B cell (primary cell): ENCODE results near the gene JUP.

Source experiments
- EZH2 ChIP-seq: IDR thresholded peaks from 2 replicates; pipeline ENCODE4 v1.6.1; 2012; ENCODE audit warnings: borderline replicate concordance, low read depth, mild to moderate bottlenecking, moderate library complexity, low read length; ENCODE audit not compliant: insufficient read depth, poor library complexity, severe bottlenecking
- TF ChIP-seq, protein P1 (sequence below): fragments of 200-600 bp; IDR thresholded peaks from one replicate; pipeline ENCODE4 v1.8.0; 2022; ENCODE audit warnings: antibody characterized with exemption, mild to moderate bottlenecking

DNA sequence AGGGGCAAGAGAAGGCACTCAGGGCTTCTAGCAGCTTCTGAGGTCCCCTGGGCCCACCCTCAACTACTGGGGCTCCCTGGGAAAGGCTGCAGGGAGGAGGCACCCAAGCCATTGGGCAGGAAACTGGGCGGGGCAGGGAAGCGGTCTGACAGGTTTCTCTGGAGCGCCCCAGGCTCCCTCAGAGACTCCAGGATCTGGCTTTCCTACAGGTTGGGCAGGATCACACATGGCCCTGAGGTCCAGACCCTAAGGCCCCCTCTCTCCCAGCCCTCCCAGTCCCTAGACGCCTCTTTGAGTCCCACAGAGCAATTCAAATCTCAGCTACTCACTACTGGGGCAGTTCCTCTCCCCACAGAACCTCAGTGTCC, 14.3 kb downstream of the JUP start:
- TF ChIP-seq, protein P1, sequence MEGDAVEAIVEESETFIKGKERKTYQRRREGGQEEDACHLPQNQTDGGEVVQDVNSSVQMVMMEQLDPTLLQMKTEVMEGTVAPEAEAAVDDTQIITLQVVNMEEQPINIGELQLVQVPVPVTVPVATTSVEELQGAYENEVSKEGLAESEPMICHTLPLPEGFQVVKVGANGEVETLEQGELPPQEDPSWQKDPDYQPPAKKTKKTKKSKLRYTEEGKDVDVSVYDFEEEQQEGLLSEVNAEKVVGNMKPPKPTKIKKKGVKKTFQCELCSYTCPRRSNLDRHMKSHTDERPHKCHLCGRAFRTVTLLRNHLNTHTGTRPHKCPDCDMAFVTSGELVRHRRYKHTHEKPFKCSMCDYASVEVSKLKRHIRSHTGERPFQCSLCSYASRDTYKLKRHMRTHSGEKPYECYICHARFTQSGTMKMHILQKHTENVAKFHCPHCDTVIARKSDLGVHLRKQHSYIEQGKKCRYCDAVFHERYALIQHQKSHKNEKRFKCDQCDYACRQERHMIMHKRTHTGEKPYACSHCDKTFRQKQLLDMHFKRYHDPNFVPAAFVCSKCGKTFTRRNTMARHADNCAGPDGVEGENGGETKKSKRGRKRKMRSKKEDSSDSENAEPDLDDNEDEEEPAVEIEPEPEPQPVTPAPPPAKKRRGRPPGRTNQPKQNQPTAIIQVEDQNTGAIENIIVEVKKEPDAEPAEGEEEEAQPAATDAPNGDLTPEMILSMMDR = no peak
- TF ChIP-seq EZH2 = no peak
